Neural progenitor cell (in vitro differentiated cells): ENCODE data around the gene GIT2. TPM values are rescaled to one million over a fixed set of nuclear protein-coding genes. Genes with fewer than 3 reads are reported as not detected.

Experiments used
- DNase-seq: peaks from one replicate; pipeline ENCODE4 v3.0.0-alpha.2; 2016; ENCODE audit warnings: low spot score
- H2AFZ ChIP-seq: fragments of 200-600 bp; sonication (generic); replicated peaks from 2 replicates; pipeline ENCODE4 v1.6.1; 2016; ENCODE audit warnings: antibody characterized with exemption
- H3F3A ChIP-seq: fragments of 200-600 bp; sonication (generic); 2 replicates; pipeline ENCODE4 v1.6.1; 2016; ENCODE audit warnings: antibody characterized with exemption, low read depth
- H3K27ac ChIP-seq: fragments of 200-600 bp; sonication (generic); 2 replicates; pipeline ENCODE4 v1.5.1; 2016; ENCODE audit warnings: mild to moderate bottlenecking
- H3K27me3 ChIP-seq: fragments of 200-600 bp; sonication (generic); 2 replicates; pipeline ENCODE4 v1.6.1; 2016; ENCODE audit warnings: mild to moderate bottlenecking, moderate library complexity
- H3K36me3 ChIP-seq: fragments of 200-600 bp; sonication (generic); 2 replicates; pipeline ENCODE4 v1.5.1; 2016
- H3K4me1 ChIP-seq: fragments of 200-600 bp; sonication (generic); 2 replicates; pipeline ENCODE4 v1.6.1; 2016; ENCODE audit warnings: mixed run types
- H3K4me2 ChIP-seq: fragments of 200-600 bp; sonication (generic); 2 replicates; pipeline ENCODE4 v1.6.1; 2016
- H3K4me3 ChIP-seq: fragments of 200-600 bp; sonication (generic); 2 replicates; pipeline ENCODE4 v1.5.1; 2016
- H3K79me2 ChIP-seq: fragments of 200-600 bp; sonication (generic); 2 replicates; pipeline ENCODE4 v1.6.1; 2016; ENCODE audit warnings: low read depth
- H3K9ac ChIP-seq: fragments of 200-600 bp; sonication (generic); 2 replicates; pipeline ENCODE4 v1.6.1; 2016
- H3K9me3 ChIP-seq: fragments of 200-600 bp; sonication (generic); 2 replicates; pipeline ENCODE4 v1.5.1; 2016; ENCODE audit warnings: low read depth
- H4K20me1 ChIP-seq: fragments of 200-600 bp; sonication (generic); 2 replicates; pipeline ENCODE4 v1.6.1; 2016; ENCODE audit warnings: low read depth
- H3K27ac Mint-ChIP-seq: 3 replicates; pipeline ENCODE4 v1.8.0; 2021; ENCODE audit warnings: mixed read lengths
- H3K27me3 Mint-ChIP-seq: 2 replicates; pipeline ENCODE4 v1.8.0; 2022; ENCODE audit warnings: low read depth, mild to moderate bottlenecking, inconsistent platforms, moderate library complexity, mixed read lengths; ENCODE audit not compliant: insufficient read depth
- H3K36me3 Mint-ChIP-seq: 3 replicates; pipeline ENCODE4 v1.8.0; 2021; ENCODE audit warnings: mixed read lengths
- H3K4me1 Mint-ChIP-seq: 3 replicates; pipeline ENCODE4 v1.8.0; 2021; ENCODE audit warnings: mixed read lengths
- H3K4me3 Mint-ChIP-seq: 3 replicates; pipeline ENCODE4 v1.8.0; 2021; ENCODE audit warnings: mild to moderate bottlenecking, moderate library complexity, mixed read lengths
- H3K9me3 Mint-ChIP-seq: 3 replicates; pipeline ENCODE4 v1.8.0; 2020; ENCODE audit warnings: mixed read lengths
- EZH2 ChIP-seq: fragments of 200-600 bp; sonication (generic); IDR thresholded peaks from 2 replicates; pipeline ENCODE4 v1.6.1; 2017; ENCODE audit warnings: antibody characterized with exemption, mild to moderate bottlenecking, moderate library complexity
- EZH2phosphoT487 ChIP-seq: fragments of 200-600 bp; sonication (generic); IDR thresholded peaks from 2 replicates; pipeline ENCODE4 v1.6.1; 2017; ENCODE audit warnings: antibody characterized with exemption
- total RNA-seq: library from RNA; depleted of rRNA; stranded (reverse); fragments of >200 nt; gene quantifications from 2 replicates; pipeline ENCODE4 v1.2.3, GENCODE V29; 2015; ENCODE audit warnings: low replicate concordance
- TF ChIP-seq, protein P1 (sequence below): fragments of 200-600 bp; sonication (generic); IDR thresholded peaks from 2 replicates; pipeline ENCODE4 v1.5.1; 2017; ENCODE audit warnings: antibody characterized with exemption, mild to moderate bottlenecking

GIT2 gene
- total RNA-seq, 1 donor from 2014 or later, result 28.5 TPM

DNA sequence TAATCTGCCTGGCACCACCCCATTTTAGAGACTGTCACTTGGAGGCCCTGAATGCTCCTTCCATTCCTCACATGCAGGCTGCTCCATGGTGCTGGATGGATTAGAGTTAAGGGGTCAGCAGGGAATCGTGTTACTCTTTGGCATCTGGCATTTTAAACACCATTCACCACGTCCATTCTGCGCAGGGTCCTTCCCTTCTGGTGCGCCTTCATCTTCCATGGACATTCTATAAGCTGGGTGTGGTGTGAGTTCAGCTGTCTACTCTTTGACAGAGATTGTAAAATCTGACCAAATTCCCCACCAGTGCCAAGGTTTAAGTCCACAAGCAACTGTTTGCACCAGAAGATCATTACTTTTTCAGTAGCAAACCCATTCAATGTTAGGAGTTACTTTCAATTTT, 47.8 kb downstream of the GIT2 start:
- Histone ChIP-seq H3K9ac (no peak overlapping the region), H3K4me2 (no peak overlapping the region), H3K27ac (no peak overlapping the region), H3K4me3 (no peak overlapping the region), H3K4me1 (peaks cover 36% of the 10 kb centered on the region), H3K9me3 (no peaks in the 10 kb centered on the region), H2AFZ (no peak overlapping the region), H4K20me1 (no peaks in the 10 kb centered on the region), H3F3A (peaks cover 30% of the 10 kb centered on the region), H3K27me3 (no peaks in the 10 kb centered on the region), H3K36me3 (no peaks in the 10 kb centered on the region), H3K79me2 (no peaks in the 10 kb centered on the region)
- H3K27ac Mint-ChIP-seq, result peak overlapping the region; percentile 74
- peaks cover 54% of the 10 kb centered on the region for H3K4me1 Mint-ChIP-seq
- H3K9me3 Mint-ChIP-seq, result no peaks in the 10 kb centered on the region
- DNase-seq, result no peak
- H3K27me3 Mint-ChIP-seq, result peaks cover 4% of the 10 kb centered on the region
- H3K4me3 Mint-ChIP-seq, result no peak overlapping the region
- peaks cover 23% of the 10 kb centered on the region for H3K36me3 Mint-ChIP-seq
- no peak for TF ChIP-seq EZH2phosphoT487
- no peak for TF ChIP-seq EZH2
- TF ChIP-seq, protein P1, sequence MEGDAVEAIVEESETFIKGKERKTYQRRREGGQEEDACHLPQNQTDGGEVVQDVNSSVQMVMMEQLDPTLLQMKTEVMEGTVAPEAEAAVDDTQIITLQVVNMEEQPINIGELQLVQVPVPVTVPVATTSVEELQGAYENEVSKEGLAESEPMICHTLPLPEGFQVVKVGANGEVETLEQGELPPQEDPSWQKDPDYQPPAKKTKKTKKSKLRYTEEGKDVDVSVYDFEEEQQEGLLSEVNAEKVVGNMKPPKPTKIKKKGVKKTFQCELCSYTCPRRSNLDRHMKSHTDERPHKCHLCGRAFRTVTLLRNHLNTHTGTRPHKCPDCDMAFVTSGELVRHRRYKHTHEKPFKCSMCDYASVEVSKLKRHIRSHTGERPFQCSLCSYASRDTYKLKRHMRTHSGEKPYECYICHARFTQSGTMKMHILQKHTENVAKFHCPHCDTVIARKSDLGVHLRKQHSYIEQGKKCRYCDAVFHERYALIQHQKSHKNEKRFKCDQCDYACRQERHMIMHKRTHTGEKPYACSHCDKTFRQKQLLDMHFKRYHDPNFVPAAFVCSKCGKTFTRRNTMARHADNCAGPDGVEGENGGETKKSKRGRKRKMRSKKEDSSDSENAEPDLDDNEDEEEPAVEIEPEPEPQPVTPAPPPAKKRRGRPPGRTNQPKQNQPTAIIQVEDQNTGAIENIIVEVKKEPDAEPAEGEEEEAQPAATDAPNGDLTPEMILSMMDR, result no peak

DNA sequence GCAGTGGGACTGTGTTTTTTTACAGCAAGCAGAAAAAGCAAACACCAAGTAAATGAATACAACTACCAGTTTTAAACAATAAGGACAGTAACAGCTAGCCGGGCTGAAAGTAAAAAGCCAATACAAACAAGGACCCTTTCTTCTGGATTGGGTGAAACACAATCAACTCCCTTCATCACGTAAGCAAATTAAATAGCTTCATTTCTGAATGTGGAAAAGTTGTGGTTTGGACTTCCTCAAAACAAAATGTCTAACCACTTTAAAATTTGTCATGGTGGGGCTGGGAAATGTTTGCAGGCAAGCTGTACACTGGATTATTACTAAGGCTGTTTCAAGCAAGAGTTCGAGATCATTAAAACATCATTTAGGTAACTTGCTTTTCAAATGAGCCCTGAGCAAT, 48.6 kb downstream of the GIT2 start:
- no peak overlapping the region for H3K27ac Mint-ChIP-seq
- Histone ChIP-seq H2AFZ (no peak overlapping the region), H3F3A (peaks cover 30% of the 10 kb centered on the region), H3K4me2 (no peak overlapping the region), H3K9ac (no peak overlapping the region), H3K36me3 (no peaks in the 10 kb centered on the region), H3K27me3 (no peaks in the 10 kb centered on the region), H4K20me1 (no peaks in the 10 kb centered on the region), H3K27ac (no peak overlapping the region), H3K9me3 (no peaks in the 10 kb centered on the region), H3K79me2 (no peaks in the 10 kb centered on the region), H3K4me1 (peaks cover 36% of the 10 kb centered on the region), H3K4me3 (no peak overlapping the region)
- peaks cover 52% of the 10 kb centered on the region for H3K4me1 Mint-ChIP-seq
- TF ChIP-seq, protein P1, result no peak
- TF ChIP-seq EZH2phosphoT487 (no peak), EZH2 (no peak)
- H3K9me3 Mint-ChIP-seq, result no peaks in the 10 kb centered on the region
- DNase-seq, result no peak
- no peak overlapping the region for H3K4me3 Mint-ChIP-seq
- H3K36me3 Mint-ChIP-seq, result peaks cover 23% of the 10 kb centered on the region
- H3K27me3 Mint-ChIP-seq, result peaks cover 4% of the 10 kb centered on the region

DNA sequence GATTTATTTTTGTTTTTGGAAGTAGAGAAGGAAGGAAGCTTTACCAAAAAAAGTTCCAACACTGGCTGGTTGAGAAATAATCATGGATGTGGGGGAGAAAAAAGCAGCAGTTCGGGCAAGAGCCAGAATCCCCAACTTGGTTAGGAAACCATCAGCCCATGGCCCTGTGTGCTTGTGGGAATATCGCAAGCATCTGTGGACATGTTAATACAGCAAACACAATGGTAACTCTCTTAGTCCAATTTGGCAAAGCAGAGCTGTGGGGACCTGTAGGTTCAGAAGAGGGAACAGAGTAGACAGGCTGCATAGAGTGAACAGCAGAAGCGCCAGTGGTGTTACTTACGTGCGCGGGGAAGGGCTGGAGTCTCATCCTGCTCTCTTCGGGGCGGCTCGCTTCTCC, 49.3 kb downstream of the GIT2 start:
- H3K36me3 ChIP-seq, result no peaks in the 10 kb centered on the region
- DNase-seq, result no peak
- H3K79me2 ChIP-seq, result no peaks in the 10 kb centered on the region
- peak overlapping the region; percentile 81 for H3K27ac ChIP-seq
- peak overlapping the region; percentile 60 for H3K4me2 ChIP-seq
- Mint-ChIP-seq H3K9me3 (no peaks in the 10 kb centered on the region), H3K27ac (peak overlapping the region; percentile 94), H3K4me3 (no peak overlapping the region), H3K4me1 (peaks cover 46% of the 10 kb centered on the region), H3K27me3 (peaks cover 4% of the 10 kb centered on the region), H3K36me3 (peaks cover 17% of the 10 kb centered on the region)
- H3K4me3 ChIP-seq, result no peak overlapping the region
- H4K20me1 ChIP-seq, result no peaks in the 10 kb centered on the region
- TF ChIP-seq EZH2 (no peak), EZH2phosphoT487 (no peak)
- no peaks in the 10 kb centered on the region for H3K27me3 ChIP-seq
- H3K4me1 ChIP-seq, result peaks cover 36% of the 10 kb centered on the region
- no peaks in the 10 kb centered on the region for H3K9me3 ChIP-seq
- no peak overlapping the region for H3K9ac ChIP-seq
- peak overlapping the region; percentile 68 for H2AFZ ChIP-seq
- peaks cover 30% of the 10 kb centered on the region for H3F3A ChIP-seq

DNA sequence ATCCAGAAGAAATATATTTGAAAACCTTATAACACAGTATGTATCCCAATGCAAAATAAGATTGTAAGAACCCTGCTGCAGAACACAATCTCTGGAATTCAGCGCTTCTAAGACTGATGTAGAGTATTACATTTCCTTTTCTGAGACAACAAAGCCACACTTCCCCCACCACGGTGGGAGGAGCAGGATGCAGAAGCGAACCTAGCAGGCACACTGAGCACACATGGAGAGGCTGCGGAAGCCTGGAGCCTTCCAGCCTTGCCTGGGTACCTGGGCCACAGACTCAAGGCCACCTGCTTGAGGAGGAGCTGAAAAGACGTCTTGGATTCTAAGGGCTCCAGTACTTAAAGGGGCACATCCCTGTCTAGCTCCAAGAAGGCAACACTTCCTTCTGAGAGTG, 49.7 kb downstream of the GIT2 start:
- Mint-ChIP-seq H3K9me3 (no peaks in the 10 kb centered on the region), H3K36me3 (peaks cover 16% of the 10 kb centered on the region), H3K4me3 (peak overlapping the region; percentile 58), H3K27ac (peak overlapping the region; percentile 94), H3K4me1 (peaks cover 44% of the 10 kb centered on the region), H3K27me3 (peaks cover 4% of the 10 kb centered on the region)
- Histone ChIP-seq H3K36me3 (no peaks in the 10 kb centered on the region), H3F3A (peaks cover 30% of the 10 kb centered on the region), H3K79me2 (no peaks in the 10 kb centered on the region), H3K4me1 (peaks cover 36% of the 10 kb centered on the region), H2AFZ (peak overlapping the region; percentile 68), H4K20me1 (no peaks in the 10 kb centered on the region), H3K27ac (peak overlapping the region; percentile 81), H3K4me3 (no peak overlapping the region), H3K9me3 (no peaks in the 10 kb centered on the region), H3K27me3 (no peaks in the 10 kb centered on the region), H3K9ac (no peak overlapping the region), H3K4me2 (peak overlapping the region; percentile 60)
- DNase-seq, result peak; percentile 69
- TF ChIP-seq EZH2phosphoT487 (no peak), EZH2 (no peak)
- TF ChIP-seq, protein P1, result no peak
